GM21723 (cell line): ENCODE data around the gene HEATR9.
"Not testable (repeated sequence)": the region's sequence is repeated elsewhere in the genome, so short reads cannot be mapped to it uniquely, and the experiment has no call there.

Experiments used
- ATAC-seq: cut with Tn5 transposase; IDR thresholded peaks from one replicate; pipeline ENCODE4 v1.9.1; 2021; ENCODE audit warnings: mild to moderate bottlenecking, moderate library complexity; ENCODE audit not compliant: unreplicated experiment

HEATR9 gene

GRCh38 chr17:35868737-35869136 is at the start of gene HEATR9:
HEATR9 (minus strand) TSS chr17:35868891; CDS start chr17:35868742, 149 bp downstream.
- no peak for ATAC-seq

GRCh38 chr17:35917519-35918213 is 49.0 kb upstream of the HEATR9 start:
- ATAC-seq = no peak

GRCh38 chr17:35915153-35915964 is 46.7 kb upstream of the HEATR9 start:
- ATAC-seq = no peak

GRCh38 chr17:35914354-35914753 is 45.7 kb upstream of the HEATR9 start:
- no peak for ATAC-seq

GRCh38 chr17:35913609-35914008 is 44.9 kb upstream of the HEATR9 start:
- no peak for ATAC-seq

DNA sequence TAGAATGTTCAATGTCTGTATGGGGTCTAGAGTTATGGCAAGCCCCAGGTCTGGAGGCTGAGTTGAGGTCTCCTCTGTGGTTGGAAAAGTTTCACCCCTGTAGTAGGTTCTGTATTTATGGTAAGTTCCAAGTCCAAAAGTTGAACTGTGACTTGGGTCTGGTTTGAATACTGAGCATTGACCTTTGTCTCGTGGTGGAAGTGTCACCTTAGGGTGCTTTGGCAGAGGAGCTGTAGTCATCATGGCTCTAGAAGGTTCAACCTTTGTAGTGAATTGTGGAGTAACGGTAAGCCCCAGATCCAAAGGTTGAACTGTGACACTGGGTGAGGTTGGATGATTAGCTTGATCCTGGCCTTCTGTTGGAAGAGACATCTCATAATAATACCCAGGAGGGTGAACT is 44.3 kb upstream of the HEATR9 start:
- ATAC-seq = no peak

GRCh38 chr17:35912339-35912912 is 43.7 kb upstream of the HEATR9 start:
- ATAC-seq = no peak

GRCh38 chr17:35909408-35909807 is 40.7 kb upstream of the HEATR9 start:
- ATAC-seq = no peak

GRCh38 chr17:35907691-35908090 is 39.0 kb upstream of the HEATR9 start:
- ATAC-seq = no peak

DNA sequence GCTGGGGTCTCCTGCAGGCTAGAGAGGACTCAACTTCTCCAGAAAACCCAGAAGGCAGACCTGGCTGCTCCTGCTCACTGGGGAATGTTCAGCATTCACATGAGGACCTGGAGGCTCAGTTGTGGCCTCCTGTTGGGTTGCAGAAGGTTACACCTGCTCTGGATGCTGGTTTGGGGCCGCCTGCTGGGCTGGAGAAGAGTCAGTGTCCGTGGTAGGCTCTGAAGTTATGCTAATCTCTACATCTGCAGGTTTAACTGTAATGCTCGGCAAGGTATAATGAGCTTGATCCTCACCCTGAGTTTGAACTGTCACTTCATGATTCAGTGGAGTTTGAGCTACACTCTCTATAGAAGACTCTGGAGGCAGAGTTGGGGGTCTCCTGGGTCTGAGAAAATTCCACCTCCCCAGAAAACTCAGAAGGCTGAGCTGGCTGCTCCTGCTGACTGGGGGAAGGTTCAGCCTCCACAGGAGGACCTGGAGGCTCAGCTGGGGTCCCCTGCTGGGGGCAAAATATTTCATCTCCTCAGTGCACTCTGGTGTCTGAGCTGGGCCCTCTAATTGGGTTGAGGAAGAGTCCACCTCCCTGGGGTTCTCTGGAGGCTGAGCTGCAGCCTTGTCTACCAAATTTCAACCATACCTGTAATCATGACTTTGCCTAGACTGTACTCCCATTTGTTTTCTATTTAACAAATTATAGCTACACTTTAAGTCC is 38.4 kb upstream of the HEATR9 start:
- ATAC-seq = no peak

- ATAC-seq = no peak
Measured at GRCh38 chr17:35906191-35906925, 37.7 kb upstream of the HEATR9 start.

GRCh38 chr17:35903451-35903850 is 34.8 kb upstream of the HEATR9 start:
- ATAC-seq = no peak

DNA sequence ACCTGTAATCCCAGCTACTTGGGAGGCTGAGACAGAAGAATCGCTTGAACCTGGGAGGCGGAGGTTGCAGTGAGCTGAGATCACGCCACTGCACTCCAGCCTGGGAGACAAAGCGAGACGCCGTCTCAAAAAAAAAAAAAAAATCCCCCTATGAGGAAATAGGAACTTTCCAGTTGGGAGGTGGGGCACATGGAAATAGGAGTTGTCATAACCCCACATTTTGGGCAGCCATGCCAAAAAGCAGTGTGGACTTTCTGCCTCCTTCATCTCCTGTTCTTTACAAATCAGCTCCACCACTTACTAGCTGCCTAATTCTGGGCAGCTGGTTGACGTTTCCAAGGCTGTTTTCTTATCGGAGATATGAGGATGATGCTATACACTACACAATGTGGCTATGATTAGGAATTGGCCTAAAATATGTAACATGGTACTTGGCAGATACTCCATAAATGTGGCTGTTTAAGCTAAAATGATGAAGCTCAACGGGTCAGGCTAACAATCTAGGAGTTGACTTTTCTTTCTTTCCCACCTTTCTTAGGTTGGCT is 33.0 kb upstream of the HEATR9 start:
- ATAC-seq = no peak

- no peak for ATAC-seq
Measured at GRCh38 chr17:35900708-35901480, 32.2 kb upstream of the HEATR9 start.

- no peak for ATAC-seq
Measured at GRCh38 chr17:35900280-35900679, 31.6 kb upstream of the HEATR9 start.

GRCh38 chr17:35898283-35899070 is 29.8 kb upstream of the HEATR9 start:
- no peak for ATAC-seq

GRCh38 chr17:35897772-35898171 is 29.1 kb upstream of the HEATR9 start:
- not testable (repeated sequence) for ATAC-seq

DNA sequence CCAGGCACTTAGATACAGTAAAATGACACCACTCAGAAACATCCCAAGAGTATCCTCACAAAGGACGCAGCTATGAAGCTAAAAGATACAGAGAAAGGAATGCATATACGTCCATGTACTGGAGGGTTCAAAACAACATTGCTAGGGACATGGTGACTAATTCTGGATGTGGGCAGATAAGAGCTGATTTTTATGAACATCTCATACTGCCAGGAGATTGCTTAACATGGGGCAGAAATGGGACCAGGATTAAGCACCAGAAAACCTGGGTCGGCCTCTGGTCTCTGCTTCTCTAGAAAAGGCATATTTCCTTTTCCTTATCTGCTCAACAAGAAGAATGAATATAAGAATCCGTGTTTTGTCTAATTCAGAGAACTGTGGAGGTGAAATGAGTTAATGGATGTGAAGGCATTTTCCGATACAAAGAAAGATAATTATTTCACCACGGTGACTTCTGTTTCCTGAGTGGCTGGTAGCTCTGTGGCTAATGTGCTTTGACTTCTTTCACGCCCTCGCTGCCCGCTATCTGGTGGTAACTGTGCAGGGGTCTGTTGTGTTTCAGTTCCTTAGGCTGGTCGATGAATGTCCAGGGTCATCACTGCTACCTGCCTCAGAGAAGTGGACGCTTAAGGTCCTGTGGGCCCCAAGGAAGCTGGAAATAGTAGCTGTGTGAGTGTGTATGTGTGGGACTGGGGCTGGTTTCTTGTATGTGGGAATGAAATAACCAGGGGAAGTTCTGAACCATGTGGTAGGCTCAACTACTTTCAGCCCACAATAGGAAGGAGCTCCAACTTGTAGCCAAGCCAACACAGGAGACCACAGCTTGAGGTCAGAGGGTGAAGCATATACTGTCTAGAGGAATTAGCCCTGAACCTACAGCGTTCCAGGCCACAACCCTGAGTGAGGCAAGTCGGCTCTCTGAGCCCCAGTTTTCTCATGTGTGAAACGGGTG is 27.2 kb upstream of the HEATR9 start:
- ATAC-seq = no peak
